H1 (cell line): ENCODE measurements around the gene CD1D. TPM values are rescaled to one million over a fixed set of nuclear protein-coding genes. Genes with fewer than 3 reads are reported as not detected.

Experiments used
- CTCF ChIA-PET: fragments of 300-600 bp; sonication (Branson Sonifier 250); formaldehyde crosslinking; loops from one replicate; lab custom pipeline; 2021; ENCODE audit not compliant: partially characterized antibody; lab: Charles Lee
- POLR2A ChIA-PET: fragments of 300-600 bp; sonication (Branson Sonifier 250); formaldehyde crosslinking; loops from one replicate; lab custom pipeline; 2021; ENCODE audit warnings: inconsistent platforms; ENCODE audit not compliant: partially characterized antibody; lab: Charles Lee
- DNase-seq, 2 experiments: peaks; one replicate each; pipeline versions ENCODE4 v3.0.0 to v3.0.0-alpha.2; 2010 to 2022; ENCODE audit warnings: low spot score in 2 of 2, low read depth in 1 of 2, mixed read lengths in 1 of 2
- FAIRE-seq: peaks from 2 replicates; lab custom pipeline; 2011; peaks lifted over from hg19 to GRCh38; lab: Jason Lieb, UNC
- H2AFZ ChIP-seq: 2 replicates; pipeline ENCODE4 v1.8.1; 2012; ENCODE audit warnings: low read length, inconsistent platforms
- H2AK5ac ChIP-seq: 2 replicates; pipeline ENCODE4 v1.6.1; 2013; ENCODE audit warnings: low read depth, low read length
- H2BK120ac ChIP-seq: replicated peaks from 2 replicates; pipeline ENCODE3; 2013; ENCODE audit warnings: low read depth, low read length, inconsistent platforms
- H2BK12ac ChIP-seq: 2 replicates; pipeline ENCODE4 v1.6.1; 2013; ENCODE audit warnings: low read depth, low read length
- H2BK15ac ChIP-seq: 2 replicates; pipeline ENCODE4 v1.6.1; 2013; ENCODE audit warnings: low read length
- H2BK20ac ChIP-seq: 2 replicates; pipeline ENCODE4 v1.6.1; 2013; ENCODE audit warnings: low read length
- H2BK5ac ChIP-seq: 2 replicates; pipeline ENCODE4 v1.6.1; 2013; ENCODE audit warnings: low read depth, low read length
- H3K14ac ChIP-seq: 2 replicates; pipeline ENCODE4 v1.6.1; 2013; ENCODE audit warnings: inconsistent platforms; ENCODE audit not compliant: insufficient read length
- H3K18ac ChIP-seq: 2 replicates; pipeline ENCODE4 v1.6.1; 2013; ENCODE audit warnings: low read length; ENCODE audit errors: extremely low read depth
- H3K23ac ChIP-seq: 2 replicates; pipeline ENCODE4 v1.6.1; 2013; ENCODE audit warnings: inconsistent platforms; ENCODE audit not compliant: insufficient read length
- H3K23me2 ChIP-seq: 2 replicates; pipeline ENCODE4 v1.6.1; 2013; ENCODE audit warnings: low read depth, low read length
- H3K27ac ChIP-seq: 2 replicates; pipeline ENCODE4 v1.6.1; 2011; ENCODE audit warnings: low read depth, low read length, inconsistent platforms
- H3K27me3 ChIP-seq, 4 experiments: replicated peaks in 1 of 4; 1 replicate in 1 of 4; 2 replicates in 3 of 4; pipeline versions ENCODE4 v1.6.1 to v1.8.1; 2011 to 2013; ENCODE audit warnings: low read length in 3 of 4, mild to moderate bottlenecking in 3 of 4, inconsistent platforms in 2 of 4, mixed read lengths in 2 of 4, moderate library complexity in 1 of 4; ENCODE audit not compliant: control insufficient read depth in 3 of 4, insufficient read depth in 3 of 4; ENCODE audit errors: extremely low read depth in 1 of 4
- H3K36me3 ChIP-seq, 4 experiments: 2 replicates each; pipeline versions ENCODE4 v1.6.1 to v1.8.1; 2011 to 2013; ENCODE audit warnings: mild to moderate bottlenecking in 4 of 4, low read length in 3 of 4, moderate library complexity in 2 of 4, control low read depth in 1 of 4, inconsistent platforms in 1 of 4; ENCODE audit not compliant: insufficient read depth in 4 of 4, control insufficient read depth in 2 of 4
- H3K4ac ChIP-seq: replicated peaks from 2 replicates; pipeline ENCODE3; 2013; ENCODE audit warnings: low read length, low read depth, mixed read lengths, inconsistent platforms; ENCODE audit not compliant: insufficient read length
- H3K4me1 ChIP-seq, 4 experiments: replicated peaks in 1 of 4; 1 replicate in 1 of 4; 2 replicates in 3 of 4; pipeline versions ENCODE4 v1.6.1 to v1.8.1; 2011 to 2013; ENCODE audit warnings: low read length in 3 of 4, inconsistent platforms in 2 of 4, mixed read lengths in 1 of 4; ENCODE audit not compliant: insufficient read depth in 4 of 4, control insufficient read depth in 3 of 4
- H3K4me2 ChIP-seq, 2 experiments: 2 replicates each; pipeline versions ENCODE4 v1.6.1 to v1.8.1; 2011 to 2013; ENCODE audit warnings: low read depth in 2 of 2, low read length in 2 of 2, control low read depth in 1 of 2, inconsistent platforms in 1 of 2, mild to moderate bottlenecking in 1 of 2; ENCODE audit not compliant: insufficient read depth in 1 of 2
- H3K4me3 ChIP-seq, 4 experiments: fragments of 200-600, 300-600 bp in 1 of 4; sonication (generic), shearing (Covaris generic), sonication (Bioruptor Twin) in 1 of 4; 2 replicates each; pipeline versions ENCODE4 v1.5.1 to v1.8.1; 2011 to 2016; ENCODE audit warnings: low read length in 4 of 4, low read depth in 3 of 4, control low read depth in 2 of 4, inconsistent platforms in 2 of 4, mild to moderate bottlenecking in 2 of 4, mixed read lengths in 1 of 4, moderate library complexity in 1 of 4; ENCODE audit not compliant: insufficient read depth in 2 of 4; ENCODE audit errors: extremely low read depth in 1 of 4
- H3K56ac ChIP-seq: replicated peaks from 2 replicates; pipeline ENCODE3; 2013; ENCODE audit warnings: low read depth, mild to moderate bottlenecking, mixed read lengths, low read length, inconsistent platforms; ENCODE audit not compliant: insufficient read length
- H3K79me1 ChIP-seq: 2 replicates; pipeline ENCODE4 v1.6.1; 2013; ENCODE audit warnings: low read depth, low read length, control low read depth
- H3K79me2 ChIP-seq, 2 experiments: 2 replicates each; pipeline versions ENCODE4 v1.6.1 to v1.8.1; 2012 to 2013; ENCODE audit warnings: low read length in 2 of 2, mild to moderate bottlenecking in 2 of 2, inconsistent platforms in 1 of 2; ENCODE audit not compliant: insufficient read depth in 2 of 2, control insufficient read depth in 1 of 2
- H3K9ac ChIP-seq, 4 experiments: replicated peaks in 1 of 4; 1 replicate in 1 of 4; 2 replicates in 3 of 4; pipeline versions ENCODE4 v1.6.1 to v1.8.1; 2011 to 2013; ENCODE audit warnings: low read depth in 3 of 4, low read length in 3 of 4, control low read depth in 2 of 4, mild to moderate bottlenecking in 2 of 4, moderate library complexity in 2 of 4, inconsistent platforms in 1 of 4; ENCODE audit errors: extremely low read depth in 1 of 4
- H3K9me3 ChIP-seq, 2 experiments: 2 replicates each; pipeline versions ENCODE4 v1.6.1 to v1.8.1; 2012 to 2013; ENCODE audit warnings: mild to moderate bottlenecking in 2 of 2, moderate library complexity in 2 of 2, control low read depth in 1 of 2, inconsistent platforms in 1 of 2, low read depth in 1 of 2, low read length in 1 of 2, mixed read lengths in 1 of 2; ENCODE audit not compliant: insufficient read depth in 2 of 2
- H4K20me1 ChIP-seq, 2 experiments: replicated peaks in 1 of 2; 2 replicates each; pipeline versions ENCODE3 to v1.8.1; 2011 to 2013; ENCODE audit warnings: inconsistent platforms in 2 of 2, low read length in 2 of 2, mild to moderate bottlenecking in 1 of 2; ENCODE audit not compliant: insufficient read depth in 2 of 2, control insufficient read depth in 1 of 2
- H4K5ac ChIP-seq: 2 replicates; pipeline ENCODE4 v1.6.1; 2013; ENCODE audit warnings: low read length, low read depth, mixed read lengths, inconsistent platforms; ENCODE audit not compliant: insufficient read length
- H4K8ac ChIP-seq: 2 replicates; pipeline ENCODE4 v1.8.0; 2013; ENCODE audit warnings: mild to moderate bottlenecking, moderate library complexity, low read length, inconsistent platforms; ENCODE audit not compliant: insufficient read depth; ENCODE audit errors: extremely low read depth
- H4K91ac ChIP-seq: replicated peaks from 2 replicates; pipeline ENCODE3; 2013; ENCODE audit warnings: low read length, mixed read lengths, inconsistent platforms; ENCODE audit not compliant: insufficient read length
- KDM1A ChIP-seq: fragments of 200-600, 300-600 bp; sonication (generic); IDR thresholded peaks from 2 replicates; pipeline ENCODE4 v1.7.1; 2016; ENCODE audit warnings: mild to moderate bottlenecking, low read length, borderline replicate concordance
- KDM4A ChIP-seq: IDR thresholded peaks from one replicate; pipeline ENCODE4 v1.7.1; 2012; ENCODE audit warnings: low read depth, mild to moderate bottlenecking, moderate library complexity, low read length, inconsistent platforms; ENCODE audit not compliant: severe bottlenecking
- TAF1 ChIP-seq: IDR thresholded peaks from 2 replicates; pipeline ENCODE4 v1.6.1; 2011; ENCODE audit warnings: mild to moderate bottlenecking, low read depth, low read length
- USF2 ChIP-seq: IDR thresholded peaks from 2 replicates; pipeline ENCODE4 v1.6.1; 2011; ENCODE audit warnings: low read length, improper control_type of control experiment
- WGBS, 2 experiments: shearing (Covaris generic) in 1 of 2; methylation state at CpG; one replicate each; pipeline versions ENCODE4 v1.1.6 to v1.1.7; 2013 to 2015; ENCODE audit warnings: low lambda C conversion rate in 2 of 2, mixed read lengths in 2 of 2, inconsistent platforms in 1 of 2, low coverage in 1 of 2, missing lambda C conversion rate in 1 of 2; ENCODE audit not compliant: insufficient replicate concordance in 2 of 2, insufficient coverage in 1 of 2, insufficient read length in 1 of 2; ENCODE audit errors: extremely low coverage in 1 of 2, missing lambda C conversion rate in 1 of 2; 5-methylcytosine and 5-hydroxymethylcytosine counted together
- polyA plus RNA-seq, 7 experiments: library from polyadenylated mRNA; depleted of rRNA in 3 of 7; stranded (reverse) in 5 of 7; unstranded in 2 of 7; fragments of >200 nt in 5 of 7; fragments of 200-250 nt in 2 of 7; gene quantifications; 1 replicate in 5 of 7; 2 replicates in 1 of 7; 4 replicates in 1 of 7; pipeline versions ENCODE4 v1.2.1 to v1.2.3, GENCODE V29; 2011 to 2013; ENCODE audit warnings: missing spikeins in 2 of 7, mixed read lengths in 2 of 7
- total RNA-seq: library from RNA; stranded (reverse); fragmentation: NEBNext Ultra II Directional; extraction: Animal tissue kit (Norgen Biotek cat#: 25700); gene quantifications from 2 replicates; pipeline ENCODE4 v1.2.1, GENCODE V29; 2021

CD1D gene
- total and polyA plus RNA-seq, 2 of the 8 experiments (the other 6 are each of a cell fraction or from before 2014, with no cell fraction given) = 1.1 to 1.6 TPM

GRCh38 chr1:158177700-158178450 lies 2.8 kb upstream of the CD1D start:
- H2BK5ac ChIP-seq = no peak overlapping the region
- no peaks in the 10 kb centered on the region for H3K79me1 ChIP-seq
- H3K36me3 ChIP-seq = no peaks in the 10 kb centered on the region
- no peaks in the 10 kb centered on the region for H3K79me2 ChIP-seq
- WGBS, 2 experiments = 16% methylated on average over 15 of the region's 34 CpGs; no CpG with 5 or more reads in 1 of the 2 experiments
- H4K8ac ChIP-seq = no peak overlapping the region
- peak overlapping the region; percentile 27 to 53 (median 30) for H3K4me3 ChIP-seq
- FAIRE-seq (no peak), DNase-seq (peak; percentile 10 to 90)
- no peak overlapping the region for H3K27ac ChIP-seq
- no peak overlapping the region for H2BK15ac ChIP-seq
- H3K4me1 ChIP-seq = peaks cover 0 to 10% (median 3%) of the 10 kb centered on the region in 4 experiments; a peak in 4 of 7 replicates
- peaks cover 29 to 58% (median 52%) of the 10 kb centered on the region in 4 experiments for H3K27me3 ChIP-seq
- TF ChIP-seq KDM4A = peak; percentile 45
- TF ChIP-seq KDM1A = no peak
- peak; percentile 62 for TF ChIP-seq TAF1
- no peak for TF ChIP-seq USF2
- H4K5ac ChIP-seq = no peak overlapping the region
- no peak overlapping the region for H3K23ac ChIP-seq
- no peak overlapping the region for H4K91ac ChIP-seq
- H2BK120ac ChIP-seq = no peak overlapping the region
- no peak overlapping the region for H2AK5ac ChIP-seq
- no peak overlapping the region for H2BK20ac ChIP-seq
- no peak overlapping the region for H2AFZ ChIP-seq
- H3K14ac ChIP-seq = no peak overlapping the region
- H3K9me3 ChIP-seq = no peaks in the 10 kb centered on the region
- H3K4me2 ChIP-seq = peak overlapping the region; percentile 41 to 46; a peak in 3 of 4 replicates
- H3K18ac ChIP-seq = no peak overlapping the region
- peaks cover 13% of the 10 kb centered on the region; the same call in 1 of the 2 replicates for H3K23me2 ChIP-seq
- H4K20me1 ChIP-seq = no peaks in the 10 kb centered on the region
- ChIA-PET CTCF (interaction anchor here (0.6 to 1.5 kb wide), 3 partner anchors 17 to 318 kb away, joined by 3 to 4 read pairs (median 3); no protein-coding TSS in a partner anchor), POLR2A (no interaction called here)
- H2BK12ac ChIP-seq = no peak overlapping the region
- no peak overlapping the region for H3K56ac ChIP-seq
- peak overlapping the region in 1 of 4 experiments; percentile 0; a peak in 1 of 7 replicates for H3K9ac ChIP-seq
- H3K4ac ChIP-seq = no peak overlapping the region
